B cell (primary cell): Measurements from ENCODE around the gene SATB2. TPM values are rescaled to one million over a fixed set of nuclear protein-coding genes. Genes with fewer than 3 reads are reported as not detected.

Source experiments
- ATAC-seq: fragments of 200-7000 bp; cut with Tn5 transposase; one replicate; pipeline ENCODE4 v1.10.0; 2021; ENCODE audit warnings: low read depth, mild to moderate bottlenecking, moderate number of reproducible peaks, moderate library complexity
- CTCF ChIA-PET: fragments of 350-600 bp; sonication (Branson Sonifier 250); formaldehyde crosslinking; loops from one replicate; lab custom pipeline; 2021; ENCODE audit warnings: antibody characterized with exemption, inconsistent platforms; lab: Charles Lee
- POLR2A ChIA-PET: fragments of 350-600 bp; sonication (Branson Sonifier 250); formaldehyde crosslinking; loops from one replicate; lab custom pipeline; 2021; ENCODE audit warnings: antibody characterized with exemption; lab: Charles Lee
- DNase-seq: peaks from one replicate; pipeline ENCODE4 v3.0.0; 2013
- H2AFZ ChIP-seq: 2 replicates; pipeline ENCODE4 v1.6.1; 2012; ENCODE audit warnings: mild to moderate bottlenecking, low read depth, low read length; ENCODE audit not compliant: insufficient read depth, poor library complexity, severe bottlenecking
- H3K27ac ChIP-seq, 2 donors: 1 replicate in 1 of 2; 2 replicates in 1 of 2; pipeline ENCODE4 v1.5.1; 2012 to 2013; ENCODE audit warnings: low read length in 2 of 2, mild to moderate bottlenecking in 2 of 2, moderate library complexity in 1 of 2
- H3K27me3 ChIP-seq, 4 experiments: fragments of 200-600 bp in 1 of 4; sonication (generic) in 1 of 4; replicated peaks in 1 of 4; 1 replicate in 2 of 4; 2 replicates in 2 of 4; pipeline versions ENCODE4 v1.6.1 to v1.7.0; 2013 to 2016; ENCODE audit warnings: low read length in 3 of 4, mild to moderate bottlenecking in 2 of 4, mixed read lengths in 1 of 4, moderate library complexity in 1 of 4; ENCODE audit not compliant: insufficient read depth in 4 of 4, control insufficient read depth in 3 of 4; ENCODE audit errors: control extremely low read depth in 1 of 4
- H3K36me3 ChIP-seq, 2 experiments: replicated peaks in 1 of 2; 1 replicate in 1 of 2; 2 replicates in 1 of 2; pipeline versions ENCODE4 v1.6.1 to v1.7.1; 2013; ENCODE audit warnings: low read length in 1 of 2; ENCODE audit not compliant: insufficient read depth in 2 of 2, control insufficient read depth in 1 of 2; ENCODE audit errors: control extremely low read depth in 1 of 2, extremely low read depth in 1 of 2
- H3K4me1 ChIP-seq, 2 donors: fragments of 200-600 bp in 1 of 2; sonication (generic) in 1 of 2; 1 replicate in 1 of 2; 2 replicates in 1 of 2; pipeline versions ENCODE4 v1.5.1 to v1.6.1; 2013 to 2017; ENCODE audit warnings: low read length in 2 of 2; ENCODE audit not compliant: control insufficient read depth in 2 of 2, insufficient read depth in 2 of 2
- H3K4me2 ChIP-seq: replicated peaks from 2 replicates; pipeline ENCODE3; 2012; ENCODE audit warnings: mild to moderate bottlenecking, low read depth, low read length; ENCODE audit not compliant: poor library complexity, severe bottlenecking
- H3K4me3 ChIP-seq, 5 experiments: fragments of 200-600 bp in 1 of 5; sonication (generic) in 1 of 5; 1 replicate in 3 of 5; 2 replicates in 2 of 5; pipeline versions ENCODE4 v1.5.1 to v1.7.0; 2011 to 2016; ENCODE audit warnings: low read length in 4 of 5, mild to moderate bottlenecking in 4 of 5, low read depth in 2 of 5, control low read depth in 1 of 5, moderate library complexity in 1 of 5; ENCODE audit not compliant: insufficient read depth in 1 of 5; ENCODE audit errors: control extremely low read depth in 1 of 5, extremely low read depth in 1 of 5
- H3K79me2 ChIP-seq: fragments of 200-600 bp; sonication (generic); one replicate; pipeline ENCODE4 v1.6.0; 2016; ENCODE audit warnings: low read length; ENCODE audit not compliant: control insufficient read depth, insufficient read depth
- H3K9ac ChIP-seq: fragments of 200-600 bp; sonication (generic); 2 replicates; pipeline ENCODE4 v1.6.1; 2017; ENCODE audit warnings: mild to moderate bottlenecking, low read length, moderate library complexity
- H3K9me3 ChIP-seq, 3 donors: one replicate each; pipeline versions ENCODE4 v1.6.1 to v1.7.1; 2013; ENCODE audit warnings: low read length in 2 of 3; ENCODE audit not compliant: control insufficient read depth in 2 of 3, insufficient read depth in 1 of 3; ENCODE audit errors: control extremely low read depth in 1 of 3
- H4K20me1 ChIP-seq: 2 replicates; pipeline ENCODE4 v1.6.0; 2012; ENCODE audit warnings: mild to moderate bottlenecking, low read length; ENCODE audit not compliant: insufficient read depth, control insufficient read depth, poor library complexity, severe bottlenecking
- H3K27ac Mint-ChIP-seq: one replicate; pipeline ENCODE4 v1.8.0; 2021; ENCODE audit warnings: mixed read lengths
- H3K27me3 Mint-ChIP-seq: one replicate; pipeline ENCODE4 v1.8.0; 2021; ENCODE audit warnings: mixed read lengths
- H3K4me1 Mint-ChIP-seq: one replicate; pipeline ENCODE4 v1.8.0; 2021; ENCODE audit warnings: mixed read lengths
- H3K4me3 Mint-ChIP-seq: one replicate; pipeline ENCODE4 v1.8.0; 2021; ENCODE audit warnings: mixed read lengths
- H3K9me3 Mint-ChIP-seq: one replicate; pipeline ENCODE4 v1.8.0; 2022; ENCODE audit warnings: mixed read lengths; ENCODE audit not compliant: insufficient read depth
- CTCF ChIP-seq: fragments of 200-600 bp; IDR thresholded peaks from one replicate; pipeline ENCODE4 v1.8.0; 2022; ENCODE audit warnings: antibody characterized with exemption, mild to moderate bottlenecking
- EZH2 ChIP-seq: IDR thresholded peaks from 2 replicates; pipeline ENCODE4 v1.6.1; 2012; ENCODE audit warnings: borderline replicate concordance, low read depth, mild to moderate bottlenecking, moderate library complexity, low read length; ENCODE audit not compliant: insufficient read depth, poor library complexity, severe bottlenecking
- WGBS: methylation state at CpG from one replicate; pipeline ENCODE4 v1.1.5; 2013; ENCODE audit warnings: missing lambda C conversion rate; ENCODE audit not compliant: insufficient coverage; 5-methylcytosine and 5-hydroxymethylcytosine counted together
- intact Hi-C: fragments of 100-400 bp; cut with micrococcal nuclease; formaldehyde crosslinking; loops from one replicate; pipeline ENCODE4 v1.10.0; 2022
- polyA plus RNA-seq: library from polyadenylated mRNA; depleted of rRNA; stranded (reverse); fragments of >200 nt; gene quantifications from 2 replicates; pipeline ENCODE4 v1.2.3, GENCODE V29; 2012
- total RNA-seq, 2 donors: library from RNA; stranded (reverse); fragments of 120-200 nt in 1 of 2; gene quantifications; 1 replicate in 1 of 2; 2 replicates in 1 of 2; pipeline versions ENCODE4 v1.2.3 to v1.2.4, GENCODE V29; 2013 to 2022

Gene SATB2
- total and polyA plus RNA-seq, 2 donors (not counting 1 experiment from before 2014, with no cell fraction given), result 0.13 to 0.49 TPM

GRCh38 chr2:199443589-199444130 lies 14.1 kb downstream of the SATB2 start:
- no peak overlapping the region for H3K27ac ChIP-seq
- intact Hi-C loops, result no loop called here
- H3K4me2 ChIP-seq, result no peak overlapping the region
- H3K36me3 ChIP-seq, result no peaks in the 10 kb centered on the region
- no peaks in the 10 kb centered on the region for H3K79me2 ChIP-seq
- no peak overlapping the region for H3K4me3 ChIP-seq
- POLR2A ChIA-PET, result no interaction called here
- H4K20me1 ChIP-seq, result no peaks in the 10 kb centered on the region
- WGBS, result no CpG with 5 or more reads among the region's 3 CpGs
- H3K9me3 Mint-ChIP-seq, result no peaks in the 10 kb centered on the region
- H3K27ac Mint-ChIP-seq, result no peak overlapping the region
- no peak overlapping the region for H2AFZ ChIP-seq
- no peak overlapping the region for H3K9ac ChIP-seq
- peaks cover 0 to 5% (median 0%) of the 10 kb centered on the region in 4 experiments for H3K27me3 ChIP-seq
- TF ChIP-seq CTCF (no peak), EZH2 (no peak)
- DNase-seq, result no peak
- no peak overlapping the region for H3K4me3 Mint-ChIP-seq
- no peak for ATAC-seq
- no peaks in the 10 kb centered on the region for H3K4me1 Mint-ChIP-seq
- CTCF ChIA-PET, result no interaction called here
- peaks cover 17% of the 10 kb centered on the region for H3K27me3 Mint-ChIP-seq
- H3K9me3 ChIP-seq, result no peaks in the 10 kb centered on the region
- H3K4me1 ChIP-seq, result no peaks in the 10 kb centered on the region

GRCh38 chr2:199442173-199442572 lies 15.6 kb downstream of the SATB2 start:
- Histone ChIP-seq H3K27ac (no peak overlapping the region), H3K4me3 (no peak overlapping the region), H3K27me3 (peaks cover 0 to 5% (median 0%) of the 10 kb centered on the region in 4 experiments), H3K9me3 (no peaks in the 10 kb centered on the region), H3K4me2 (no peak overlapping the region), H3K79me2 (no peaks in the 10 kb centered on the region), H3K36me3 (no peaks in the 10 kb centered on the region), H3K9ac (no peak overlapping the region), H3K4me1 (no peaks in the 10 kb centered on the region), H4K20me1 (no peaks in the 10 kb centered on the region), H2AFZ (no peak overlapping the region)
- TF ChIP-seq EZH2 (no peak), CTCF (no peak)
- 99% methylated on average over 5 of the region's 7 CpGs for WGBS
- H3K27me3 Mint-ChIP-seq, result peaks cover 17% of the 10 kb centered on the region
- no peak for DNase-seq
- intact Hi-C loops, result no loop called here
- H3K4me1 Mint-ChIP-seq, result no peaks in the 10 kb centered on the region
- ChIA-PET CTCF (no interaction called here), POLR2A (no interaction called here)
- no peaks in the 10 kb centered on the region for H3K9me3 Mint-ChIP-seq
- no peak overlapping the region for H3K27ac Mint-ChIP-seq
- H3K4me3 Mint-ChIP-seq, result no peak overlapping the region
- ATAC-seq, result no peak
